Fibroblast of skin of left biceps (primary cell): ENCODE results near the gene PARP3.
"Not testable (repeated sequence)": the region's sequence is repeated elsewhere in the genome, so short reads cannot be mapped to it uniquely, and the experiment has no call there.

Source experiments
- DNase-seq, 2 experiments: peaks; one replicate each; pipeline ENCODE4 v3.0.0-alpha.2; 2013; ENCODE audit warnings: low read depth in 2 of 2

PARP3 gene

DNA sequence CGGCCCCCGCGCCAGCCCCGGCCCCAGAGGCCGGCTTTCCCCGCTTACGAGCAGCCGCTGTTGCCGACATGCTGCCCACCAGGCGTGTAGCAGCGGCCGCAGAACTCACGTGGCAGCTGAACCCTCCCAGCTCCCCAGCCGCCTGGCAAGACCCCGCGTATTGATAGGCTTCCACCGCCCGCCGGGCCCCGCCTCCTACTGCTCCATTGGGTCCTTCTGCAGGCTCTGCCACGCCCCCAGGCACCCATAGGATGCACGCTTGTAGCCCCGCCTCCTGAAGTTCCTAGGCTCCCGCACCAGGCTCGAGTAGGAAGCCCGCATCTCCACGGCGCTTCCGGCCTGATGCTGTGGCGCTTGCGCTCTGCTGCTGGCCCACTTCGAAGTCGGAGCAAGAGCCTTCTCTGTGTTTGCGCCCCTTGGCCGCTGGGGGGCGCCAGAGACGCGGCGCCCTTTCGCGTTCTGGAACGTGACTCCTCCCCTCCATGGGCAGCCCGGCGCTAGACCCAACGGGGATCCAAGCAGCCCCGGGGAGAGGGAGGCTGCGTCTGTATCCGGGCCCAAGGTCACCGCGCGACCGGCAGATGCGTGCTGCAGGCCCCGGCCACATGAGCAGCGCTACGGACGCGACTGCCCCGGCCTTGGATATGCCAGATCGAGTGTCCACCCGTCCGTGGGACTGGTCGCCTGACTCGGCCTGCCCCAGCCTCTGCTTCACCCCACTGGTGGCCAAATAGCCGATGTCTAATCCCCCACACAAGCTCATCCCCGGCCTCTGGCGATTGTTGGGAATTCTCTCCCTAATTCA, at the start of gene PARP3, which contains the start of gene RRP9:
Gene PARP3, plus strand, starts transcription at position 566 of the 805 bp plus-strand sequence. CDS start 993 bp downstream, outside the sequence.
Gene RRP9, minus strand, starts transcription at position 107 of the 805 bp plus-strand sequence. Its CDS starts 37 bp downstream, at position 70.
- DNase-seq, result peak; percentile 99

- no peak for DNase-seq
These were observed 47.8 kb upstream of the PARP3 start for GRCh38 chr3:51894391-51894790.

GRCh38 chr3:51894939-51895338, 47.2 kb upstream of the PARP3 start:
- DNase-seq, result no peak

DNA sequence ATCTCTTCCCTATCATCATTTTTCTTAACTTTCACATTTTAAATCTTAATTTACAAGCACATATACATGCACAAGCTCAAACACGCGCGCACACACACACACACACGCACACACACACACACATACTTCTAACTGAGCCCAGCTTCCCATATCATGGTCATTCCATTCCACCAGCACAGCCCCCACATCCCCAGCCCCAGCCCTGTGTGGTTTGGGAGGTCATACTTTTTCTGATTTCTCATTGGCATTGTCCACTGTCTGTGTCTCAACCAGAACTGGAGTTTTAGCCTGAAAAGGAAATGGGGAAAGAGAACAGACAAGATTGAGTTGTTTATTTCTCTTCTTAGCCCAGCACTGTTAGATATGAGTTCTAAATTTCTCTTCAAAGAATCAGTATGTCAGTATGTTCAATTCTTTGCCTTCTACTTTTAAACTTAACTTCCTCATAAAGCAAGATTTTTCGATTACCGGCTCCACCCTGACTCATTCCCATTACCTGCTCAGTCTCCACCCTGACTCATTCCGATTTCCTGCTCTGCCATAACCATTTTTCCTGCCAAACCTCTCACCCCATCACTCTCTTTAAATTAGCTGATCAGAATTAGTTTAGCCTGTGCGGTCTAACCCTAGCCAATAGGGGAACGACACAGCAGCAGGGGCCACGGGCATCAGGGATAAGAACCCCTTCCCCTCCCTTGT, 45.4 kb upstream of the PARP3 start:
- DNase-seq, result no peak

- DNase-seq, result no peak
These were observed 44.8 kb upstream of the PARP3 start for GRCh38 chr3:51897391-51897790.

DNA sequence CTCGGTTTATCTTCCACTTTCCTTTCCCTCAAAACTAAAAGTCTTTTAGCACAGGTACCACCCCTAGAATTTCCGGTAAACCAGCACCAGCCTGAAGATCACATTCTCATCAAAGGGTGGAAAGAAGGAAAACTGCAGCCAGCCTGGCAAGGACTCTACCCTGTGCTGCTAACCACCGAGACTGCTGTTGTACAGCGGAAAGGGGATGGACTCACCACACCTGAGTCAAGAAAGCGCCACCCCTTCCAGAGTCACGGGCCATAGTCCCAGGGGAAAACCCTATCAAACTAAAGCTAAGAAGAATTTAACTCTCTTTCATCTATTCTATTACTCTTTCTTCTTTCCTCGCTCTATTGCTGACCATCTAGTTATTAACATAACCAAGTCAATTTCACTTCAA, 42.1 kb upstream of the PARP3 start:
- DNase-seq, result not testable (repeated sequence)

DNA sequence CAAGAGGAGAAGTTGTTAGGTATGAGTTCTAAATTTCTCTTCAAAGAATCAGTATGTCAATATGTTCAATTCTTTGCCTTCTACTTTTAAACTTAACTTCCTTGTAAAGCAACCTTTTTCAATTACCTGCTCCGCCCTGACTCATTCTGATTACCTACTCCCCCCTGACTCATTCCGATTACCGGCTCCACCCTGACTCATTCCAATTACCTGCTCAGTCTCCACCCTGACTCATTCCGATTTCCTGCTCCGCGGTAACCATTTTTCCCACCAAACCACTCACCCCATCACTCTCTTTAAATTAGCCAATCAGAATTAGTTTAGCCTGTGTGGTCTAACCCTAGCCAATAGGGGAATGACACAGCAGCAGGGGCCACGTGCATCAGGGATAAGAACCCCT, 39.8 kb upstream of the PARP3 start:
- not testable (repeated sequence) for DNase-seq

DNA sequence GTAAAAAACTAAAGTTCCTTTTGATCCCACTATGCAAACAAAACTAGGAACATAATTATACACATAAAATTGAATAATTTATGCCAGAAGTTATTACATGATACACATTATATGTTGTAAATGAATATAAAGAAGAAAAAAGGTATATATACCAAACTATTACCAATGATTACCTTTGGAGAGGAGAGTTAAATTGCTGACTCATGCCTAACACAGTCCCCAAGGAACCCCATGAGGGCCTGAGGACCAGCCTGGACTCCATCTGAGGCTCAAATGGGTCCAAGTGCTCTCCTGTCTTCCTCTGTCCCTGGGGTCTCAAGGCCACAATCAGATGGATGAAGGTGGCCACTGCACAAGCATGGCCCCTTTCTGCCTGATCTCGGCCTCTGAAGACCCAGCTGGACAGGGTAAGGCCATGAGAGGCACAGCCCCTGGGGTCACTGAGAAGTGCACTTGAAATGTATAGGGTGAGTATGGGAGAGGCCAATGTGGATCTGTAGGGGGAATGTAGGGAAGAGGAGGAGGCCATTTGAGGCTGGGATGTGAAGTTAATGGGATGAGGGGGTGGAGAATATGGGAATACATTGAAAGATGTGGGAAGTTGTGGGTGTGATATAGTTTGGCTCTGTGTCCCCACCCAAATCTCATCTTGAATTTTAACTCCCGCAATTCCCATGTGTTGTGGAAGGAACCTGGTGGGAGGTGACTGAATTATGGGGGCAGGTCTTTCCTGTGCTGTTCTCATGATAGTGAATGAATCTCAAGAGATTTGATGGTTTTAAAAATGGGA, 37.9 kb upstream of the PARP3 start:
- no peak for DNase-seq

DNA sequence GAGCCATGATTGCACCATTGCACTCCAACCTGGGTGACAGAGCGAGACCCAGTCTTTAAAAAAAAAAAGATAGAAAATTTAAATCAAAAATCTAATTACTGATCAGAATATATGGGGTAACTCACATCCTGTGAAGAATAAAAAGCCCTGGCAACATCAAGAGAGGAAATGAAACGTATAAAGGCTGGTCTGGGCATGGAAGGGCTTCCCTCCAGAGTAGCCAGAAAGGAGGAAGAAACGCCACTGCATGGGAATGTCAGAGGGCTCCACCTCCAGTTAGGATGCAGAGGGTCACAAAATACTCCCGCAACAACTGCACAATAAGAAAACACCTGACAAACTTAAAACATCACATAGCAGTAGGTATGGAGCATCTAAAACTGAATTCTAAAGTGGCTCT, 34.1 kb upstream of the PARP3 start:
- DNase-seq, result no peak

DNA sequence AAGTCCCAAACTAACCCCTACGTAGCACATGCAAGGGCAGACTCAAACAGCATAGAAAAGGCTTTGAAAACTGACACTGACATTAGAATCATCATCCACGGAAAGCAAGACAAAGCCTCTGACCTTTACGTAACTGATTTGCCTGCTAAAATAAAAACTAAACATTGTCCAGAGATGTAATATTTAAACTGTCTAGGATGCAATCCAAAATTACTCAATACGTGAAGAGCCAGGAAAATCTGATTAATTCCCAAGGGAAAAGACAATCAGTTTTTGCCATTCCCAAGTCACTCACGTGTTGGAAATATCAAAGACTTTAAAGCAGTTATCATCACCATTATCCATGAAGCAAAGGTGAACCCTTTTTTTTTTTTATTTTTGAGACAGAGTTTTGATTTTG, 25.7 kb upstream of the PARP3 start:
- no peak for DNase-seq

GRCh38 chr3:51921081-51921578, 21.0 kb upstream of the PARP3 start:
- DNase-seq, result no peak

DNA sequence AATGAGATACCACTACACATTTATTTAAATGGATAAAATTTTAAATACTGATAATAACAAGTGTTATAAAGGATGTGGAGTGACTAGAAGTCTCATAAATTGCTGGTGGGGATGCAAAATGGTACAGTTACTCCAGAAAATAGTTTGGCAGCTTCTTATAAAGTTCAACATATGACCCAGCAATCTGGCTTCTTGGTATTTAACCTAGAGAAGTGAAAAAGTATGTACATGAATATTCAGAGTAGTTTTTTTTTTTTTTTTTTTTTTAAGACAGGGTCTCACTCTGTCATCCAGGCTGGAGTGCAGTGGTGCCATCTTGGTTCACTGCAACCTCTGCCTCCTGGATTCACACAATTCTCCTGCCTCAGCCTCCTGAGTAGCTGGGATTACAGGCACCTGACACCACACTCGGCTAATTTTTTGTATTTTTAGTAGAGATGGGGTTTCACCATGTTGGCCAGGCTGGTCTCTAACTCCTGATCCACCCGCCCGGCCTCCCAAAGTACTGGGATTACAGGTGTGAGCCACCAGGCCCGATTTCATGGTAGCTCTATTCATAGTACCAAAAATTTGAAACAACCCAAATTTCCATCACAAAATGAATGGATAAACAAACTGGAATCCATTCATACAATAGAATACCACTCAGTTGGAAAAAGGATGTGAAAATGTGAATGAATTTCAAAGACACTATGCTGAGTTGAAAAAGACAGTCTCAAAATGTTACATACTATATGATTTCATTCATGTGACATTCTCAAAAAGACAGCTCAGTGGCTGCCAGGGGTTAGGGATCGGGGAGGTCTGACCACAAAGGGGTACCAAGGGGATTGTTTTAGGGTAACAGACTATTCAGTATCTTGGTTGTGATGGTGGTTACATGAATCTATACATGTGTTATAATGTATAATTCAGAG, 14.8 kb upstream of the PARP3 start:
- no peak for DNase-seq

- DNase-seq, result no peak
These were observed 13.7 kb upstream of the PARP3 start for GRCh38 chr3:51928438-51928837.

DNA sequence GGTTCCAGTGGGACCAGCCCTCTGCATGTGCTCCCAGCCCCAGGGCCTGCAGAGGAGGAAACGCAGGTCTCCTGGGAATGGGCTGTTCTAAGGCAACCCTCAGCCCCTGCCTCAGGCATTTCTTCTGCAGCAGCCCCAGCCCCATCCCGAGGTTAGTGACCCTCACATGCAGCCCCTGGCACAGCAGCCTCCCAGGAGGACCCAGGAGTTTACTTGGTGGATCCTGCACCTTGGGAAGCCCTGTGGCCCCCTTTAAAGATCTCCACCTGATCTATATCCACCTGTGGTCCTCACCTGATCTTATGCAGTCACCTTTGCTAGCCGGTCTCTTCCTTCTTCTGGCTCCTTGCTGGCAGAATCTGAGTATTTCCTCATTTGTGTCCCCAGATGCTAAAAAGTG, 13.2 kb upstream of the PARP3 start:
- not testable (repeated sequence) for DNase-seq

DNA sequence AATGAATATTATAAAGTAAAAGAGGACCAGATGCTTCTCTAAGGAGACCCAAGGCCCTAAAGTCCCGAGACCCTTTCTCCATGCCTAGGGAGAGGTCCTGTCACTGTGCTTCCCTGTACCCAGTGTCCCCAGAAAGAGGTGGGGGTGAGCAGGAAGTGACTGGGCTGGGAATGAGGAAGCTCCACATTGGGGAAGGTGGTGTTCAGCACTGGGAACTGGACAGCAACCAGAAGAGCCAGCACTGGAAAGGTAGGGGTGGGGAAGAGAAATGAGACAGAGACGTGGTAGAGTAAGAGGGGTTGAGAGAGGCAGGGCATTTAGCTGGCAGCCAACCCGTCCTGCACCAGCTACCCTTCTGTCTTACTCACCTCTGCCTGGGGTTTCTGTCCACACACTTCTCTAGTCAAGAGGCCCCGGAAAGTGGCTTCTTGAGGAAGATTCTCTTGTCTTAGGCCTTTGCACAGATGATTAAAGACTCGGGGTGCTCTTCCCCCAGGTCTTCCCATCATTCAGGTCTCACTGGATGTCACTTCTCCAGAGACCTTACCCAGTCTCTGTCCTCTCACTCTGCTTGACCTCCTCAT, 12.7 kb upstream of the PARP3 start:
- DNase-seq, result no peak

GRCh38 chr3:51930439-51930838, 11.7 kb upstream of the PARP3 start:
- DNase-seq, result no peak

DNA sequence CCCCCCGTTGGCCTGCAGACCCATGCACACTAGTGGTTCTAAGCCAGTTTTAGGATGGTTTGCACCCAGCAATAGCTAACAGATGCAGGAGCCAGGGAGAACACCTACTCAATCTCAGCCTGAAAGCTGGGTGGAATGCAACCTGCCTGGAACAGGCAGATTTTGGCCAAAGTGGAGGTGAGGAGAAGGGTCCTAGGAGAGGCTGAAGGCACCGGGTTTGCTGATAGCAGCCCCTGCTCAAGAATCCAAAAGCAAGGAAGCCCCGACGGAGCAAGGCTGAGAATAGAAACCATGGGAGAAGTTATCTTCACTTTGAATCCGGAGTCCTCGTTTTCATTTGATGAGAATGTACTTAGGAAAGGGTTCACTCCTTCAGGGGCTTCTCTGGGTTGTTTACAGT, 10.4 kb upstream of the PARP3 start:
- DNase-seq, result no peak

- DNase-seq, result no peak
These were observed 9.4 kb upstream of the PARP3 start for GRCh38 chr3:51932471-51933370.

DNA sequence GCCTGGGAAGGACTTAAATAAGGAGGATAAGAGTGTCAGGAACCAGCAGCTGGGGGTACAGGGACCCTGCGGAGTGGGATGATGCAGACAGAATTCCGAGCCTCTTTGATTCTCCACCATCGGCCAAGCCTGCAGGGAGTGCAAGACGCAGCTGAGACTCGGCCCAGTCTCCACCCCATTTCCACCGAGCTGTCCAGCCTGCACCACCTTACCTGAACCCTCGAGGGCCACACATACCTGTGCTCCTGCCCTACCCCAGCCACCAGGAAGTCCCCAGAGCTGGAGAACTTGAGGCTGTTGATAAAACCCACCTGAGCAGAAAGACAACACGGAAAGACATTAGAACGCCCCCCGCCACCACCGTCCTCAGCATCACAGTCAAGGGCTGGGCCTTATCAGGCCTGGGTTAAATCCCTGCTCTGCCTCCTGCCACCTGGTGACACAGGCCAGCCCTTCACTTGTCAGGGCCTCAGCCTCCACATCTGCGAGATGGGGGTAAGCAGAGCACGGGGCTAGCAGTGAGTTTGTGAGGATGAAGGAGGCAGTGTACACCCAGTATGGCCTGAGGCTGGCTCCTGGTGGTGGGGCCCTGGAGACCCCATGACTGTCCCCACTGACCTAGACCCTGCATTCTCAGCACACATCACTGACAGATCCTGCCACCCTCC, 8.6 kb upstream of the PARP3 start:
- DNase-seq, result no peak
